Mucosa of stomach (tissue), 1 donor: ENCODE results near the gene SCG2.

Source experiments
- H3K27me3 ChIP-seq: one replicate; pipeline ENCODE4 v1.7.0; 2013; ENCODE audit warnings: mild to moderate bottlenecking, low read length; ENCODE audit not compliant: control insufficient read depth, insufficient read depth
- H3K36me3 ChIP-seq: one replicate; pipeline ENCODE4 v1.7.0; 2013; ENCODE audit warnings: low read length; ENCODE audit not compliant: control insufficient read depth, insufficient read depth
- H3K4me1 ChIP-seq: one replicate; pipeline ENCODE4 v1.7.0; 2013; ENCODE audit warnings: mild to moderate bottlenecking, low read length; ENCODE audit not compliant: control insufficient read depth, insufficient read depth
- H3K4me3 ChIP-seq: one replicate; pipeline ENCODE4 v1.7.0; 2013; ENCODE audit warnings: low read length
- H3K9ac ChIP-seq: one replicate; pipeline ENCODE4 v1.7.0; 2013; ENCODE audit warnings: mild to moderate bottlenecking, low read length, moderate library complexity
- H3K9me3 ChIP-seq: one replicate; pipeline ENCODE4 v1.7.0; 2013; ENCODE audit warnings: mild to moderate bottlenecking, low read length, moderate library complexity; ENCODE audit not compliant: control insufficient read depth
- donor health status: Pancreatic carcinoma.

The SCG2 gene

GRCh38 chr2:223632826-223633225 is 30.7 kb upstream of the SCG2 start:
- Histone ChIP-seq H3K9me3 (no peaks in the 10 kb centered on the region), H3K36me3 (no peaks in the 10 kb centered on the region), H3K4me3 (no peak overlapping the region), H3K9ac (no peak overlapping the region), H3K27me3 (no peaks in the 10 kb centered on the region), H3K4me1 (no peaks in the 10 kb centered on the region)

DNA sequence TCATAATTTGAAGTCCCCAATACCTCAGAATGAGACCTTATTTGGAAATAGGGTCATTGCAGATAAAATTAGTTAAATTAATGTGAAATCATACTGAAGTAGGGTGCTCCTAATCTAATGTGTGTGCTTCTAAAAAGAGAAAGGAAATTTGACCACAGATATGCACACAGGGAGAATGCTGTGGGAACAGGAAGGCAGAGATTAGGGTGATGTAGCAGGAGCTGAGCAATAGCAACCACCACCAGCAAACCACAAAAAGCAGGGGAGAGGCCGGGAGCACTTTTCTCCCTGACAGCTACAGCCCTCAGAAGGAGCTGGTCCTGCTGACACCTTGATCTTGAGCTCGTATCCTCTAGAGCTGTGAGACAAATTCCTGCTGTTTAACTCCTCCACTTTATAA is 24.6 kb upstream of the SCG2 start:
- no peaks in the 10 kb centered on the region for H3K9me3 ChIP-seq
- H3K4me3 ChIP-seq: no peak overlapping the region
- H3K27me3 ChIP-seq: no peaks in the 10 kb centered on the region
- H3K9ac ChIP-seq: no peak overlapping the region
- H3K4me1 ChIP-seq: no peaks in the 10 kb centered on the region
- H3K36me3 ChIP-seq: no peaks in the 10 kb centered on the region

- Histone ChIP-seq H3K4me1 (no peaks in the 10 kb centered on the region), H3K36me3 (no peaks in the 10 kb centered on the region), H3K9me3 (no peaks in the 10 kb centered on the region), H3K4me3 (no peak overlapping the region), H3K9ac (no peak overlapping the region), H3K27me3 (no peaks in the 10 kb centered on the region)
Measured at GRCh38 chr2:223625652-223626051, 23.5 kb upstream of the SCG2 start.

GRCh38 chr2:223621901-223622300 is 19.7 kb upstream of the SCG2 start:
- H3K4me1 ChIP-seq: no peaks in the 10 kb centered on the region
- H3K9me3 ChIP-seq: no peaks in the 10 kb centered on the region
- H3K36me3 ChIP-seq: no peaks in the 10 kb centered on the region
- no peak overlapping the region for H3K9ac ChIP-seq
- peaks cover 9% of the 10 kb centered on the region for H3K27me3 ChIP-seq
- no peak overlapping the region for H3K4me3 ChIP-seq

DNA sequence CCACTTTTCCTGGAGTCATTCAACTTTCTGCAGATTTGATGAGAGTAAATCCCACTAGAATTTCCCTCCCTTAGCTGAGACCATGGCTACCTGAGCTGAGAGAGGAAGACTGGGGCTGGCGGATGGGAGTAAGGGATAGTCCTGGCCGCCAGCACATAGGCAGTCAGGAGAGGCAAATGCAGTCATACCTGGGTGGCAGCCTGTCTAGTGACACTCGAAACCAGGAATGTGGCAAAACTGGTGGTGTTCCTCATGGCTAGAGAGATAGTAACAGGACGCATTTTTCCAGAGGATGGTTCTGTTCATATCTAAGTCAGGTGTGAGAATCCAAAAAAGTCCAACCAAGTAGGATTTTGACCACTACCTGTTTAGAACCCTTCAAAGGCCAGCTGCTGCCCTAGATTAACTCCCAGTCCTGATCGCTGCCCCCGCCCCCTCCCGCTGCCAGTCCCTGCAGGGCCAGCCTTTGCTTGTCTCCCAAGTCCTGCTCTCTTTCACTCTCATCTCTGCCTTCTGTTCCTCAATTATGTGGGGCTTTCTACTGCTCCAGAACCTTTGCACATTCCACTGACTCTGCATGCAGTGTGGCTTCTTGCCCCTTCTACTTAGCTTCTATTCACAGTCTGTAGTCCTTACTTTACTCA is 17.4 kb upstream of the SCG2 start:
- H3K4me1 ChIP-seq: no peaks in the 10 kb centered on the region
- H3K36me3 ChIP-seq: no peaks in the 10 kb centered on the region
- H3K4me3 ChIP-seq: no peak overlapping the region
- no peak overlapping the region for H3K9ac ChIP-seq
- peaks cover 9% of the 10 kb centered on the region for H3K27me3 ChIP-seq
- H3K9me3 ChIP-seq: no peaks in the 10 kb centered on the region

GRCh38 chr2:223618172-223619035 is 16.2 kb upstream of the SCG2 start:
- Histone ChIP-seq H3K9ac (no peak overlapping the region), H3K27me3 (peaks cover 9% of the 10 kb centered on the region), H3K9me3 (no peaks in the 10 kb centered on the region), H3K36me3 (no peaks in the 10 kb centered on the region), H3K4me3 (no peak overlapping the region), H3K4me1 (no peaks in the 10 kb centered on the region)

GRCh38 chr2:223614534-223614933 is 12.4 kb upstream of the SCG2 start:
- H3K36me3 ChIP-seq: no peaks in the 10 kb centered on the region
- no peak overlapping the region for H3K4me3 ChIP-seq
- H3K9ac ChIP-seq: no peak overlapping the region
- no peaks in the 10 kb centered on the region for H3K4me1 ChIP-seq
- peaks cover 9% of the 10 kb centered on the region for H3K27me3 ChIP-seq
- no peaks in the 10 kb centered on the region for H3K9me3 ChIP-seq

- H3K4me3 ChIP-seq: no peak overlapping the region
Measured at GRCh38 chr2:223613017-223613950, 11.1 kb upstream of the SCG2 start.

GRCh38 chr2:223612501-223612900 is 10.3 kb upstream of the SCG2 start:
- Histone ChIP-seq H3K4me1 (no peaks in the 10 kb centered on the region), H3K9ac (peak overlapping the region; percentile 13), H3K36me3 (no peaks in the 10 kb centered on the region), H3K4me3 (no peak overlapping the region), H3K27me3 (no peaks in the 10 kb centered on the region), H3K9me3 (no peaks in the 10 kb centered on the region)

More at GRCh38 chr2:223613017-223613950, 11.1 kb upstream of the SCG2 start:
- Histone ChIP-seq H3K9me3 (no peaks in the 10 kb centered on the region), H3K9ac (peak overlapping the region; percentile 13), H3K36me3 (no peaks in the 10 kb centered on the region), H3K27me3 (peaks cover 4% of the 10 kb centered on the region), H3K4me1 (no peaks in the 10 kb centered on the region)

DNA sequence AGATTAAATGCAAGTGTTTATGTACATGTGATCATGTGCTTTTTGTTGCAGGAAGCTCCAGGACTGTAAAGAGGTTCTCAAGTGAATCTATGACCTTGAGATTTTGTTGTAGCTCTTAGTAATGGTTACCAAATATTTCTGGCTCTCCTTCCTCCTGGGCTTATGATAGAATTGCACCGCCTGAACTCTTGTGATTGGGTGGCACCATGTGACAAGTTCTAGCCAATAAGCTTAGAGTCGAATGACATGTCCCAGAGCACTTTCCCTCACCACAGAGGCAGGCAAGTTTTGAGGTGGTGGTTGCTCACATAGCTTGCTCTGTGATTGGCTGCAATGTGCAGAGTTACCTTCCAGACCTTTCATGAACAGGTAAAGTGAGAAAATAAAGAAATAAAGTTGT is 8.9 kb upstream of the SCG2 start:
- no peaks in the 10 kb centered on the region for H3K36me3 ChIP-seq
- H3K27me3 ChIP-seq: no peaks in the 10 kb centered on the region
- no peaks in the 10 kb centered on the region for H3K4me1 ChIP-seq
- H3K9ac ChIP-seq: no peak overlapping the region
- no peak overlapping the region for H3K4me3 ChIP-seq
- H3K9me3 ChIP-seq: no peaks in the 10 kb centered on the region

- Histone ChIP-seq H3K4me3 (no peak overlapping the region), H3K9me3 (no peaks in the 10 kb centered on the region), H3K36me3 (no peaks in the 10 kb centered on the region), H3K27me3 (no peaks in the 10 kb centered on the region), H3K4me1 (no peaks in the 10 kb centered on the region), H3K9ac (no peak overlapping the region)
Measured at GRCh38 chr2:223607476-223607875, 5.3 kb upstream of the SCG2 start.

- Histone ChIP-seq H3K36me3 (no peaks in the 10 kb centered on the region), H3K4me1 (no peaks in the 10 kb centered on the region), H3K27me3 (no peaks in the 10 kb centered on the region), H3K9ac (no peak overlapping the region), H3K9me3 (no peaks in the 10 kb centered on the region), H3K4me3 (no peak overlapping the region)
Measured at GRCh38 chr2:223606946-223607345, 4.8 kb upstream of the SCG2 start.
